Astrocyte of the hippocampus (primary cell): ENCODE results near the gene OSBPL10.

Experiments
- DNase-seq: peaks from one replicate; pipeline ENCODE4 v3.0.0; 2011; ENCODE audit warnings: low read depth, low spot score

Gene OSBPL10

GRCh38 chr3:31926543-31926942 is 54.5 kb downstream of the OSBPL10 start:
- no peak for DNase-seq

DNA sequence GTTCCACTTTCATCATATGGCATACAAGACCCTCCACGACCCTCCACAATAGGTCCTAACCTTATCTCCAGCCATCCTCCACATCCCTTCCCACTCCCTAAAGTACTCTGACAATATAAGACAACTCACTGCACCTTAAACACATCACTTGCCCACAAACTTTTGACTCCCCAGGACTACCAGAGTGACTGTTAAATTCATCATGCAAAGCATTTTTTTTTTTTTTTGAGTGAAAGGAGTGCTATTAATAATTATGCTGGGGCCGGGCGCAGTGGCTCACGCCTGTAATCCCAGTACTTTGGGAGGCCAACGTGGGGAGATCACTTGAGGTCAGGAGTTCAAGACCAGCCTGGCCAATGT is 55.8 kb downstream of the OSBPL10 start:
- DNase-seq = no peak

DNA sequence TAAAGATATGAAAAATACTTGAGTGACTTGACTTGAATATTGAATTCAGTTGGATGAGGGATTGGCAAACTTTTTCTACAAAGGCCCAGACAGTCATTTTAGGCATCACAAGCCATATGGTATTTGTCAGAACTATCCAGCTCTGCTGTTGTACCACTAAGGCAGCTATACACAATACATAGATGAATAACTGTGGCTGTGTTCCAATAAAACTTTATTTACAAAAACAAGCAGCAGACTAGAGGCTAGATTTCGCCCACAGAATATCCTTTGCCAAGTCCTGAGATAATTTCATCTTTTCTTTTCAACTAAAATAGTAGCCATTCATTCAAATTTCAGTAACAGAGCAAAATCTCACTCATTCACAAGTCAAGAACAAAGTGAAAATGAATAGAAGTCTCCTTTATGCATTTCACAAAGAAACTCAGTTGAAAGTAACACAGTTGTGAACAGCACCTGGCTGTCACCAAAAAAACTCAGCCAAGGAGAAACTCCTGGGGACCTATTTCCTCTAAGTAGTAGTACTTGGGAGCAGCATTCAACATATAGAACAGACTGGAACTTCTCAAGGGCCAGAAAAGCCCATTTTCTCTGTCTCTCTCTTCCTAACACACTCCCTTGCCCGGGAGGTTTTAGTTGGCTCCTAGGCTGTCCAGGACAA is 56.3 kb downstream of the OSBPL10 start:
- DNase-seq = no peak

DNA sequence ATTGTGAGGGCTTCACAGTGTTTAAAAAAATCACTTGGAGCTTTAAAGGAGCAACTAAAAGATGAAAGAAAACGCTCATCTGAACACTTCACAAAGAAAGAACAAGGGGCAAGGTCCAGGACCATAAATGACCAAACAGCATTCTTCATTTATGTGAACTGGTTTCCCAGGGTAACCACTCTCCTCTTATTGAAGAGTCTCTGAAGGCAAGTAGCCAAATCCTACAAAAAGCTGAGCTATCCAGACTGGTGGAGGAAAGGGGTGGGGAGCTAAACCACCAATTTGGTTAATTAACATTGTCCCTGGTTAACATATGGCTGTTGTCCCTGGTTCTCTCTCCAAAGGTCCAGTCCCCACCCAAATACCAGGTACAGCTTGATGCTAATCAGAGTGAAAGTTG is 58.1 kb downstream of the OSBPL10 start:
- peak; percentile 29 for DNase-seq

GRCh38 chr3:31921837-31922236 is 59.2 kb downstream of the OSBPL10 start:
- no peak for DNase-seq

DNA sequence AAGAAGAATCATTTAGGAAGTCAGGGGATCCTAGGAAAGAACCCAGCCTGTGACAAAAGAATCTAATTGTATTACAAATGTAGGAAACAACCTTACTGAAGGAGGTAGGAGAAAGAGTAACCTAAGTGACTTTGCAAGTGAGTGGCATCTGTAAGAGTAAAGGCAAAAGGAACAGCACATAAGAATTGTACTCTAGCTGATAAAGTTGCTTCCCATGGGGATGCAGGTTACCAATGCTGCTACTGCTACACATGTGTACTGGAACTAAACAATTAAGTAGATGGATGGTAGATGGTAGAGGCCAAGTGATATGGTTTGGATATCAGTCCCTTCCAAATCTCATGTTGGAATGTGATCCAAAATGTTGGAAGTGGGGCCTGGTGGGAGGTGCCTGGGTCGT is 60.8 kb downstream of the OSBPL10 start:
- DNase-seq = no peak

GRCh38 chr3:31919528-31919927 is 61.5 kb downstream of the OSBPL10 start:
- no peak for DNase-seq

DNA sequence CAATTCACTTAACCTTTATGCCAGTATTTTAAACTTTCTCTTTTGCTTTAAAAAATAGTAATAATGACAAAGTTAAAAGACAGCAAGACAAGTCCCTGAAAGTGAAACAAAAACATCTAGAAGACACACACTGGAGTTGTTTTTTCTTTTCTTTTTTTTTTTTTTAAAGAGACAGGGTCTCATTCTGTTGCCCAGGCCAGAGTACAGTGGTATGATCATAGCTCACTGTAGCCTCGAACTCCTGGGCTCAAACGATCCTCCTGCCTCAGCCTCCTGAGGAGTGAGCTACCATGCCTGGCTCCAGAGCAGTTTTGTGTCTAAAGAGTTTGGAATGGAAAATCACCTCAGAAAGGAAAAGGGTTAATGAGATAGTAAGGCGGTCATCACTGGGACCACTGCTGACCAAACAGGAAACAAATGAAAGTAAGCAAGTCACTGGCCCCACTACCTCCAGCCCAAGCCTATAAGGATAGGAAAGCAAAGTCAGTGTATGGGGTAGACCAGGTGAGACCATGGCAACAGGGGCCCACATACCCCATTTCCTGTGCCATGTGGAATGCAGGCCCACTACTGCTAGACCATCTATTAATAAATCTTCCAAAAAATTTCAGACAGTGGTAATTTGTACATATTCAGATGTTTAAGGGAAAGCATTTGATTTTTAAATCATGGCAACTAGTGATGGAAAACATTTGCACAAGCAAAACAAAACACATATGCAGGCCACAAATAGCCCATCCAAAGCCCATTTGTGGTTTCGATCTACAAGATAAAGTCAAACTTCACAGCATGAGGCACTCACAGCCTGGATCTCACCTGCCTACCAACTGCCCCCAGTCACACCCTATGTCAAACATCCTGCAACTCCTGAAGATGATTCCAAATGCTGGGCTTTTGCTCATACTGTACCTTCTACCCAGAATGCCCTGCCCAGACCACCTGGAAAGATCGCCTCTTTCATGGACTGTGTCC is 62.6 kb downstream of the OSBPL10 start:
- no peak for DNase-seq

DNA sequence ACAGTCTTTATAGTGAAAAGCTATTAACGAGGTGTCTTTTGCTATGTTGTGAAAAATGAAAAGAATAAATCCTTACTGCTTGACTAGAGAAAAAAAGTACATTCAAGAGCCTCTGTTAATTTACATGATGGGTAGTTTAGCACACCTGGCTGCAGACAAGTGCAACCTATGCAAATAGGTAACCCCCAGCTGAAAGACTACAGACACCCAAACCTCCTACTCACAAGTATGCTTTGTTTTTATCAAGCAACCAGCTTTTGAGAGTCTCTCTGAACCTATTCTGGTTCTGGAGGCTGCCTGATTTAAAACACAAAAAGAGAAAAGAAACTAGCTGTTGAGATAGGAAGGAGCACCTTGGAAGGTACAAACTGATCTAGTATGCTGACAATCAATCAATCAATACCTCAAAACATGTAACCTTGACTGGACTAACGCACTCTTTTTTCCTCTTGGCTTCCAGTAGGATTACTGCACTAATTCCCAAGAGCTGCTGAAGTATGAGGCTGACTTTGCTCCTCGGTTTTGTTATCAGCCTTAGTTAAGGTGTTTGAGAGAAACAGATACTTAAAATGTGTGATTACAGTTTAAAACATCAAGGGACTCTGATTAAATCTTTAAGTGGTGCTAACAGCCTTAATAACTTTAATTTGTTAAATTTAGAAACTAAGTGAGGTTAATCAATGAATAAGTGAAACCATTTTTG is 63.6 kb downstream of the OSBPL10 start:
- DNase-seq = no peak

GRCh38 chr3:31911643-31912042 is 69.4 kb downstream of the OSBPL10 start:
- no peak for DNase-seq

GRCh38 chr3:31911124-31911523 is 69.9 kb downstream of the OSBPL10 start:
- no peak for DNase-seq

DNA sequence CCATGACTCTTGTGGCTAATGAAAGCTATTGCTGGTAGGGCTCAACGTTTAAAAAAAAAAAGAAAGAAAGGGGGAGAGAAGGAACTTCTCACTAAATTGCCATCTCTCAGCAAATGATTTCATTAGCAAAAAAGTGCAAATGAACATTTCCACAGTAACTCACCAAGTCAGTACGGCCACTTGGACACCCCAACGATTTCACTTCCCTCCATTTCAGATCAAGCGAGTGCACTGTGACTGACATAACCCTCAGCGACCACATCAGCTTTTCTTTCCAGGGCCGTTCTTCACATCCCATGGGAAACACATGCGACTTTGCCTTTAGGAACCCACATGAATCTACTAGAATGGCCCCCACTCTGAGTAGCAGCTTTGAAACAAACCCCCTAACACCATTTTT is 71.6 kb downstream of the OSBPL10 start:
- DNase-seq = no peak

GRCh38 chr3:31908391-31909097 is 72.5 kb downstream of the OSBPL10 start:
- no peak for DNase-seq

DNA sequence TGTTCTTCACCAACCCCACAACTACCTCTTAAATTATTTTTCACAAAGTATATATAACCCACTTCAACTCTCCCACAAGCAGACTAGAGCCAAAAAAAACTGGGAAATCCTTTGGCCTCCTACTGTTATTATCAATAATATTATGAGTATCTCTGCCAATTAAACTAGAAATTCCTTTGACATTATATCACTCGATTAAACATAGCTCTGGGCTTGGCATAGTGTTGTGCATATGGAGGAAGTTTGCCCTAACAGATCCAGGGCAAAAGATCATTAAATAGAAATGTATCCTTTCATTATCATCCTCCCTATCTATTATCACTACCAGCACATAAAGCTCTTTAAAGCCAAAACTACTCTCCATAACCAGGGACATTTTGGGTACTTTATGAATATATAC is 74.9 kb downstream of the OSBPL10 start:
- no peak for DNase-seq

- DNase-seq = peak; percentile 36
These were observed 77.2 kb downstream of the OSBPL10 start for GRCh38 chr3:31903686-31904431.

GRCh38 chr3:31900583-31900982 is 80.5 kb downstream of the OSBPL10 start:
- no peak for DNase-seq

GRCh38 chr3:31896648-31897433 is 84.2 kb downstream of the OSBPL10 start:
- no peak for DNase-seq

DNA sequence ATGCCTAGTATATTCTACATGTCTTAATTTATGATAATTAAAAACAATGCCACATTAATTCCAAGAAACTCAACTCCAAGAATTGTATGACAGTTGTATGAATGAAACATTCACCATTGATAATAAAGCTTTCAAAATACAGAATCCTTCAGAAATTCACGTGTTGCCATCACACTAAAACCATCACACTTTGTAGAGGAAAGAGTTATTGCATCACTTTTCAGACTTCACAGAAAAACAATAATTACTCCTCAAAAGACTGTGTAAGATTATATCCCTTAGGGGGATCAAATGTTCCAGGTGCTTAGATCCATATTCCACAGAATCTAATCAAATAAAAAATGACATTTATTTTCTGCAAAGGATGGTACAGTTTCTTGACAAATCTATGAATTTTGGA is 85.0 kb downstream of the OSBPL10 start:
- DNase-seq = no peak

DNA sequence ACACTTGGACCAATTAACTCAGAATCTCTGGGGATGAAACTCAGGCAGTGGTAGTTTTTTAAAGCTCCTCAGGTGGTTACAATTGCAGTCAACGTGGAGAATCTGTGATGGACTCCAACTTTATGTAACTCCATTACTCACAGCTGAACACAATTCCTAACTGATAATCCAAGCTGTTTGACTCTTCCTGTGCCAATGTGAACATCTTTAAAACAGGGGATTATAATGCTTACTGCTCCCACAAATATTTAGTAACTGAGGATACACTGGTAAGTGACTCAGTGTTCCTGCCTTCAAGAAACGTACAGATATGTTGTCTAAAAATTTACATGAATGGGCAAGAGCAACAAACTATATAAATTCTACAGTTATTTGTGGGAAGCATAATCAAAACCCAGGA is 85.6 kb downstream of the OSBPL10 start:
- no peak for DNase-seq

GRCh38 chr3:31892916-31893573 is 88.0 kb downstream of the OSBPL10 start:
- DNase-seq = peak; percentile 29
